GM23338 (cell line): Measurements from ENCODE around the gene CACNA2D3. TPM values are rescaled to one million over a fixed set of nuclear protein-coding genes. Genes with fewer than 3 reads are reported as not detected.

ENCODE experiments used
- ATAC-seq: fragments of 200-7000 bp; cut with Tn5 transposase; 3 replicates; pipeline ENCODE4 v1.9.1; 2020
- DNase-seq: peaks from one replicate; pipeline ENCODE4 v3.0.0-alpha.2; 2015; ENCODE audit warnings: low spot score
- H2AFZ ChIP-seq: fragments of 200-600 bp; sonication (generic); 2 replicates; pipeline ENCODE4 v1.8.0; 2016; ENCODE audit warnings: antibody characterized with exemption, mild to moderate bottlenecking, moderate library complexity
- H3F3A ChIP-seq: fragments of 200-600 bp; sonication (generic); replicated peaks from 2 replicates; pipeline ENCODE4 v1.8.0; 2017; ENCODE audit warnings: antibody characterized with exemption, mixed run types, low read depth
- H3K27ac ChIP-seq: fragments of 200-600 bp; sonication (generic); 2 replicates; pipeline ENCODE4 v1.6.1; 2016; ENCODE audit warnings: low read depth
- H3K27me3 ChIP-seq: fragments of 200-600 bp; sonication (generic); 2 replicates; pipeline ENCODE4 v1.8.0; 2016; ENCODE audit warnings: mild to moderate bottlenecking, mixed run types, moderate library complexity; ENCODE audit not compliant: insufficient read depth
- H3K36me3 ChIP-seq: fragments of 200-600 bp; sonication (generic); 2 replicates; pipeline ENCODE4 v1.8.0; 2016; ENCODE audit warnings: mild to moderate bottlenecking; ENCODE audit not compliant: insufficient read depth
- H3K4me1 ChIP-seq: fragments of 200-600 bp; sonication (generic); 2 replicates; pipeline ENCODE4 v1.8.0; 2016; ENCODE audit warnings: mild to moderate bottlenecking, moderate library complexity; ENCODE audit not compliant: insufficient read depth
- H3K4me2 ChIP-seq: fragments of 200-600 bp; sonication (generic); 2 replicates; pipeline ENCODE4 v1.7.1; 2017; ENCODE audit warnings: mixed run types
- H3K4me3 ChIP-seq: fragments of 200-600 bp; sonication (generic); 2 replicates; pipeline ENCODE4 v1.6.1; 2016; ENCODE audit warnings: mixed run types
- H3K79me2 ChIP-seq: fragments of 200-600 bp; sonication (generic); replicated peaks from 2 replicates; pipeline ENCODE4 v1.8.0; 2017; ENCODE audit warnings: mild to moderate bottlenecking; ENCODE audit not compliant: insufficient read depth
- H3K9me2 ChIP-seq: fragments of 200-600 bp; sonication (generic); 2 replicates; pipeline ENCODE4 v1.8.0; 2017; ENCODE audit not compliant: insufficient read depth
- H4K20me1 ChIP-seq: fragments of 200-600 bp; sonication (generic); replicated peaks from 2 replicates; pipeline ENCODE4 v1.8.0; 2017; ENCODE audit warnings: mild to moderate bottlenecking; ENCODE audit not compliant: insufficient read depth
- H3K27ac Mint-ChIP-seq: 2 replicates; pipeline ENCODE4 v1.8.0; 2020; ENCODE audit warnings: inconsistent platforms, mild to moderate bottlenecking, moderate library complexity, mixed read lengths
- H3K27me3 Mint-ChIP-seq: 3 replicates; pipeline ENCODE4 v1.8.0; 2022; ENCODE audit warnings: low read depth, mild to moderate bottlenecking, moderate library complexity, mixed read lengths, inconsistent platforms; ENCODE audit not compliant: insufficient read depth, poor library complexity
- H3K36me3 Mint-ChIP-seq: 3 replicates; pipeline ENCODE4 v1.8.0; 2021; ENCODE audit warnings: low read depth, mild to moderate bottlenecking, inconsistent platforms, moderate library complexity, mixed read lengths
- H3K4me1 Mint-ChIP-seq: 3 replicates; pipeline ENCODE4 v1.8.0; 2020; ENCODE audit warnings: mild to moderate bottlenecking, inconsistent platforms, mixed read lengths
- H3K4me3 Mint-ChIP-seq: 3 replicates; pipeline ENCODE4 v1.8.0; 2021; ENCODE audit warnings: moderate library complexity, mild to moderate bottlenecking, inconsistent platforms, mixed read lengths
- H3K9me3 Mint-ChIP-seq: 3 replicates; pipeline ENCODE4 v1.8.0; 2020; ENCODE audit warnings: moderate library complexity, mild to moderate bottlenecking, inconsistent platforms, mixed read lengths
- CREB1 ChIP-seq: fragments of 250-450 bp; sonication (Bioruptor Pico); IDR thresholded peaks from 2 replicates; pipeline ENCODE4 v1.5.0; 2020; ENCODE audit warnings: low read depth, mild to moderate bottlenecking, moderate library complexity
- EZH2 ChIP-seq: fragments of 200-600 bp; sonication (generic); IDR thresholded peaks from one replicate; pipeline ENCODE4 v1.8.0; 2017; ENCODE audit warnings: antibody characterized with exemption, mild to moderate bottlenecking, low read depth; ENCODE audit not compliant: unreplicated experiment
- EZH2phosphoT487 ChIP-seq: fragments of 200-600 bp; sonication (generic); IDR thresholded peaks from one replicate; pipeline ENCODE4 v1.8.1; 2018; ENCODE audit warnings: antibody characterized with exemption; ENCODE audit not compliant: unreplicated experiment
- JUNB ChIP-seq: IDR thresholded peaks from one replicate; pipeline ENCODE4 v1.6.1; 2016; ENCODE audit warnings: antibody characterized with exemption; ENCODE audit not compliant: unreplicated experiment
- NANOG ChIP-seq: IDR thresholded peaks from 2 replicates; pipeline ENCODE4 v1.6.1; 2016; ENCODE audit warnings: antibody characterized with exemption, borderline replicate concordance
- POLR2AphosphoS5 ChIP-seq: IDR thresholded peaks from 2 replicates; pipeline ENCODE4 v1.6.1; 2016; ENCODE audit warnings: antibody characterized with exemption, low read depth
- STAT1 ChIP-seq: IDR thresholded peaks from one replicate; pipeline ENCODE4 v1.6.1; 2016; ENCODE audit warnings: antibody characterized with exemption; ENCODE audit not compliant: unreplicated experiment
- ZNF114 ChIP-seq: fragments of 250-450 bp; sonication (Bioruptor Pico); IDR thresholded peaks from 2 replicates; pipeline ENCODE4 v1.5.0; 2020; ENCODE audit warnings: mild to moderate bottlenecking, moderate library complexity
- ZNF331 ChIP-seq: fragments of 250-450 bp; sonication (Bioruptor Pico); IDR thresholded peaks from 2 replicates; pipeline ENCODE4 v1.5.0; 2020; ENCODE audit warnings: low read depth, mild to moderate bottlenecking, moderate library complexity
- polyA plus RNA-seq: library from polyadenylated mRNA; unstranded; fragments of >200 nt; fragmentation: Nextera tagmentation; extraction: Ambion mirVana; gene quantifications from 2 replicates; pipeline ENCODE4 v1.2.1, GENCODE V29; 2016
- total RNA-seq: library from RNA; depleted of rRNA; stranded (reverse); fragments of >200 nt; shearing (Covaris generic); gene quantifications from 2 replicates; pipeline ENCODE4 v1.2.3, GENCODE V29; 2014
- TF ChIP-seq, protein P1 (sequence below): IDR thresholded peaks from one replicate; pipeline ENCODE4 v1.6.1; 2018; ENCODE audit warnings: antibody characterized with exemption; ENCODE audit not compliant: unreplicated experiment
- TF ChIP-seq, protein P2 (sequence below), 2 experiments: fragments of 200-600 bp in 1 of 2; sonication (generic) in 1 of 2; conservative IDR thresholded peaks; 2 replicates each; pipeline versions ENCODE4 v1.5.1 to v1.6.1; 2016 to 2017; ENCODE audit warnings: antibody characterized with exemption in 2 of 2, low read depth in 2 of 2, mild to moderate bottlenecking in 2 of 2, moderate library complexity in 1 of 2
- TF ChIP-seq, protein P3 (sequence below): IDR thresholded peaks from 2 replicates; pipeline ENCODE4 v1.6.1; 2016; ENCODE audit warnings: antibody characterized with exemption

The CACNA2D3 gene
- total and polyA plus RNA-seq, 2 experiments from 2014 or later, result 2.2 to 2.3 TPM

DNA sequence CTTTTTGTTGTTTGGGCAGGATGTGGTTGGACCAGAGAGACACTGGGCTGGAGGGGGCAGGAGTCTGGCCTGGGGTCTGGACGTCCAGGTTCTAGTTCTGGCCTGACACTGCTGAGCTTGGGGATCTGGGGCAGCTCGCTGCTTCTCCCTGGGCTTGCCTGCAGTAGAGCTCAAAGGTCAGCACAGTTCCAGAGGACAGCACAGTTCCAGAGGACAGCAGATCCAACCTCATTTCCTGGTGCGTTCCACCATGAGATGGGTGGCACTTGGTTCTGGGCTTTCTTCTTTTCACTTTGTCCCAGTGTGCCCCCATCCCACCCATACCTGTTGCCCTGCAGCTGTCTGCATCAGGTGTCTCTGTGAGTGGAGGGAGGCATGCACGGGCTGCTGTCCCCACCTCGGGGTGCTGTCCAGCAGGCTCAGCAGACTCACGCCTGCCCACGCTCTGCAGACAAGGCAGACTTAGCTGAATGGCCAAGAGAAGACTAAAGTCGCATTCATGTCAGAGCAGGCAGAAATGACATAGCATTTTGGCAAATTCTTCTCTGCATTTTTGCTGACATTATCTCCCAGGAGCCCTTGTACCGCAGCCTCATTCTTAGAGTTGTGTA is 16.7 kb downstream of the CACNA2D3 start (continued):
- TF ChIP-seq, protein P1, sequence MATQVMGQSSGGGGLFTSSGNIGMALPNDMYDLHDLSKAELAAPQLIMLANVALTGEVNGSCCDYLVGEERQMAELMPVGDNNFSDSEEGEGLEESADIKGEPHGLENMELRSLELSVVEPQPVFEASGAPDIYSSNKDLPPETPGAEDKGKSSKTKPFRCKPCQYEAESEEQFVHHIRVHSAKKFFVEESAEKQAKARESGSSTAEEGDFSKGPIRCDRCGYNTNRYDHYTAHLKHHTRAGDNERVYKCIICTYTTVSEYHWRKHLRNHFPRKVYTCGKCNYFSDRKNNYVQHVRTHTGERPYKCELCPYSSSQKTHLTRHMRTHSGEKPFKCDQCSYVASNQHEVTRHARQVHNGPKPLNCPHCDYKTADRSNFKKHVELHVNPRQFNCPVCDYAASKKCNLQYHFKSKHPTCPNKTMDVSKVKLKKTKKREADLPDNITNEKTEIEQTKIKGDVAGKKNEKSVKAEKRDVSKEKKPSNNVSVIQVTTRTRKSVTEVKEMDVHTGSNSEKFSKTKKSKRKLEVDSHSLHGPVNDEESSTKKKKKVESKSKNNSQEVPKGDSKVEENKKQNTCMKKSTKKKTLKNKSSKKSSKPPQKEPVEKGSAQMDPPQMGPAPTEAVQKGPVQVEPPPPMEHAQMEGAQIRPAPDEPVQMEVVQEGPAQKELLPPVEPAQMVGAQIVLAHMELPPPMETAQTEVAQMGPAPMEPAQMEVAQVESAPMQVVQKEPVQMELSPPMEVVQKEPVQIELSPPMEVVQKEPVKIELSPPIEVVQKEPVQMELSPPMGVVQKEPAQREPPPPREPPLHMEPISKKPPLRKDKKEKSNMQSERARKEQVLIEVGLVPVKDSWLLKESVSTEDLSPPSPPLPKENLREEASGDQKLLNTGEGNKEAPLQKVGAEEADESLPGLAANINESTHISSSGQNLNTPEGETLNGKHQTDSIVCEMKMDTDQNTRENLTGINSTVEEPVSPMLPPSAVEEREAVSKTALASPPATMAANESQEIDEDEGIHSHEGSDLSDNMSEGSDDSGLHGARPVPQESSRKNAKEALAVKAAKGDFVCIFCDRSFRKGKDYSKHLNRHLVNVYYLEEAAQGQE, result peak; percentile 67
- TF ChIP-seq, protein P2, sequence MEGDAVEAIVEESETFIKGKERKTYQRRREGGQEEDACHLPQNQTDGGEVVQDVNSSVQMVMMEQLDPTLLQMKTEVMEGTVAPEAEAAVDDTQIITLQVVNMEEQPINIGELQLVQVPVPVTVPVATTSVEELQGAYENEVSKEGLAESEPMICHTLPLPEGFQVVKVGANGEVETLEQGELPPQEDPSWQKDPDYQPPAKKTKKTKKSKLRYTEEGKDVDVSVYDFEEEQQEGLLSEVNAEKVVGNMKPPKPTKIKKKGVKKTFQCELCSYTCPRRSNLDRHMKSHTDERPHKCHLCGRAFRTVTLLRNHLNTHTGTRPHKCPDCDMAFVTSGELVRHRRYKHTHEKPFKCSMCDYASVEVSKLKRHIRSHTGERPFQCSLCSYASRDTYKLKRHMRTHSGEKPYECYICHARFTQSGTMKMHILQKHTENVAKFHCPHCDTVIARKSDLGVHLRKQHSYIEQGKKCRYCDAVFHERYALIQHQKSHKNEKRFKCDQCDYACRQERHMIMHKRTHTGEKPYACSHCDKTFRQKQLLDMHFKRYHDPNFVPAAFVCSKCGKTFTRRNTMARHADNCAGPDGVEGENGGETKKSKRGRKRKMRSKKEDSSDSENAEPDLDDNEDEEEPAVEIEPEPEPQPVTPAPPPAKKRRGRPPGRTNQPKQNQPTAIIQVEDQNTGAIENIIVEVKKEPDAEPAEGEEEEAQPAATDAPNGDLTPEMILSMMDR (conservative IDR thresholded peaks at IDR 0.05; ENCODE audit: low read depth in 2 of 2), result no peak
- TF ChIP-seq POLR2AphosphoS5, result no peak
- no peak for TF ChIP-seq JUNB

DNA sequence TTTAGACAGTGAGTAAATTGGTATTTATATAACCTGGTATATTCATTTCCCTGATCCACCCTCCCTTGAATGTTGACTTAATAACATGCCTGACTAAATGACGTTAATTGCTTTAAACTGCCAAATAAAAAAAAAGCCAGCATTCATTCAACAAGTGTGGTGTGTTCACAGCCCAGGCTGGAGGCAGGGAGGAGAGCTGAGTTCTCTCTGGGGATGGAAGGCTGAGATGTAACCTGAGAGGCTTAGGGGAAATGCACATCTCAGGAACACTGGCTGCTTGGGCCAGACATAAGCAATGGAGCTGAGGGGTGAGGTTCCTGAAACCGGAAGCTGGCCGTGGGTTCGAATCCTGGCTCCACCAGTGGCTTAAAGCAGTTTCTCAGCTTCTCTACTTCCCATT is 17.3 kb downstream of the CACNA2D3 start:
- no peaks in the 10 kb centered on the region for H3K9me3 Mint-ChIP-seq
- DNase-seq (no peak), ATAC-seq (peak; percentile 28; the same call in 1 of the 3 replicates)
- Histone ChIP-seq H3K36me3 (no peaks in the 10 kb centered on the region), H3F3A (no peaks in the 10 kb centered on the region), H3K4me3 (no peak overlapping the region), H3K27me3 (no peaks in the 10 kb centered on the region), H3K4me1 (peaks cover 12% of the 10 kb centered on the region), H3K4me2 (no peak overlapping the region), H3K79me2 (no peaks in the 10 kb centered on the region), H3K27ac (no peak overlapping the region), H3K9me2 (no peaks in the 10 kb centered on the region), H2AFZ (no peak overlapping the region), H4K20me1 (no peaks in the 10 kb centered on the region)
- H3K4me1 Mint-ChIP-seq, result peaks cover 23% of the 10 kb centered on the region
- no peak overlapping the region for H3K4me3 Mint-ChIP-seq
- no peaks in the 10 kb centered on the region for H3K36me3 Mint-ChIP-seq
- no peaks in the 10 kb centered on the region for H3K27me3 Mint-ChIP-seq
- TF ChIP-seq EZH2phosphoT487 (no peak), CREB1 (CRISPR knock-in tag) (no peak), ZNF114 (CRISPR knock-in tag) (no peak), EZH2 (no peak), ZNF331 (no peak), STAT1 (no peak), NANOG (no peak)
- TF ChIP-seq, protein P3, sequence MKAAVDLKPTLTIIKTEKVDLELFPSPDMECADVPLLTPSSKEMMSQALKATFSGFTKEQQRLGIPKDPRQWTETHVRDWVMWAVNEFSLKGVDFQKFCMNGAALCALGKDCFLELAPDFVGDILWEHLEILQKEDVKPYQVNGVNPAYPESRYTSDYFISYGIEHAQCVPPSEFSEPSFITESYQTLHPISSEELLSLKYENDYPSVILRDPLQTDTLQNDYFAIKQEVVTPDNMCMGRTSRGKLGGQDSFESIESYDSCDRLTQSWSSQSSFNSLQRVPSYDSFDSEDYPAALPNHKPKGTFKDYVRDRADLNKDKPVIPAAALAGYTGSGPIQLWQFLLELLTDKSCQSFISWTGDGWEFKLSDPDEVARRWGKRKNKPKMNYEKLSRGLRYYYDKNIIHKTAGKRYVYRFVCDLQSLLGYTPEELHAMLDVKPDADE, result no peak
- TF ChIP-seq, protein P2 (conservative IDR thresholded peaks at IDR 0.05; ENCODE audit: low read depth in 2 of 2), result no peak
- H3K27ac Mint-ChIP-seq, result no peak overlapping the region
